MM.1S (cell line): Measurements from ENCODE around the gene KLF15.

ENCODE experiments used
- DNase-seq: peaks from one replicate; pipeline ENCODE4 v3.0.0-alpha.2; 2015
- H2AFZ ChIP-seq: fragments of 300-600 bp; sonication (generic); 2 replicates; pipeline ENCODE4 v1.6.0; 2016; ENCODE audit warnings: antibody characterized with exemption, low read length
- H3F3A ChIP-seq: fragments of 300-600 bp; sonication (generic); 2 replicates; pipeline ENCODE4 v1.6.1; 2016; ENCODE audit warnings: mild to moderate bottlenecking, antibody characterized with exemption, low read length, moderate library complexity, mixed read lengths; ENCODE audit not compliant: insufficient read depth
- H3K27ac ChIP-seq: fragments of 300-600 bp; sonication (generic); 2 replicates; pipeline ENCODE4 v1.5.1; 2016; ENCODE audit warnings: mild to moderate bottlenecking, low read length
- H3K27me3 ChIP-seq: fragments of 300-600 bp; sonication (generic); replicated peaks from 2 replicates; pipeline ENCODE4 v1.6.0; 2016; ENCODE audit warnings: low read length; ENCODE audit not compliant: insufficient read depth
- H3K36me3 ChIP-seq: fragments of 300-600 bp; sonication (generic); replicated peaks from 2 replicates; pipeline ENCODE4 v1.6.1; 2016; ENCODE audit warnings: mild to moderate bottlenecking, low read length, mixed read lengths; ENCODE audit not compliant: insufficient read depth
- H3K4me1 ChIP-seq: fragments of 300-600 bp; sonication (generic); 2 replicates; pipeline ENCODE4 v1.6.1; 2016; ENCODE audit warnings: low read length, mixed read lengths
- H3K4me2 ChIP-seq: fragments of 300-600 bp; sonication (generic); 2 replicates; pipeline ENCODE4 v1.6.0; 2016; ENCODE audit warnings: low read depth, low read length
- H3K4me3 ChIP-seq: fragments of 300-600 bp; sonication (generic); 2 replicates; pipeline ENCODE4 v1.5.1; 2016; ENCODE audit warnings: low read length, mixed read lengths
- H3K79me2 ChIP-seq: fragments of 300-600 bp; sonication (generic); 2 replicates; pipeline ENCODE4 v1.6.1; 2016; ENCODE audit warnings: mixed run types, low read length, mixed read lengths
- H3K9ac ChIP-seq: fragments of 300-600 bp; sonication (generic); 2 replicates; pipeline ENCODE4 v1.6.1; 2016; ENCODE audit warnings: low read length, mixed read lengths
- H3K9me2 ChIP-seq: fragments of 300-600 bp; sonication (generic); replicated peaks from 2 replicates; pipeline ENCODE4 v1.6.1; 2016; ENCODE audit warnings: mild to moderate bottlenecking, low read length, mixed read lengths; ENCODE audit not compliant: insufficient read depth
- H3K9me3 ChIP-seq: fragments of 300-600 bp; sonication (generic); replicated peaks from 2 replicates; pipeline ENCODE4 v1.6.1; 2016; ENCODE audit warnings: mild to moderate bottlenecking, low read length, mixed read lengths; ENCODE audit not compliant: insufficient read depth
- H4K20me1 ChIP-seq: fragments of 300-600 bp; sonication (generic); 2 replicates; pipeline ENCODE4 v1.6.1; 2016; ENCODE audit warnings: mild to moderate bottlenecking, low read length, moderate library complexity, mixed read lengths; ENCODE audit not compliant: insufficient read depth
- EZH2 ChIP-seq: fragments of 300-600 bp; sonication (generic); optimal IDR thresholded peaks from 2 replicates; pipeline ENCODE3; 2017; ENCODE audit warnings: low read depth, mild to moderate bottlenecking, antibody characterized with exemption, low read length, mixed read lengths
- EZH2phosphoT487 ChIP-seq: fragments of 300-600 bp; sonication (generic); IDR thresholded peaks from 2 replicates; pipeline ENCODE4 v1.6.1; 2018; ENCODE audit warnings: antibody characterized with exemption, low read length
- TF ChIP-seq, protein P1 (sequence below): fragments of 300-600 bp; sonication (generic); IDR thresholded peaks from 2 replicates; pipeline ENCODE4 v1.5.1; 2016; ENCODE audit warnings: antibody characterized with exemption, low read length, mixed read lengths

KLF15 gene

DNA sequence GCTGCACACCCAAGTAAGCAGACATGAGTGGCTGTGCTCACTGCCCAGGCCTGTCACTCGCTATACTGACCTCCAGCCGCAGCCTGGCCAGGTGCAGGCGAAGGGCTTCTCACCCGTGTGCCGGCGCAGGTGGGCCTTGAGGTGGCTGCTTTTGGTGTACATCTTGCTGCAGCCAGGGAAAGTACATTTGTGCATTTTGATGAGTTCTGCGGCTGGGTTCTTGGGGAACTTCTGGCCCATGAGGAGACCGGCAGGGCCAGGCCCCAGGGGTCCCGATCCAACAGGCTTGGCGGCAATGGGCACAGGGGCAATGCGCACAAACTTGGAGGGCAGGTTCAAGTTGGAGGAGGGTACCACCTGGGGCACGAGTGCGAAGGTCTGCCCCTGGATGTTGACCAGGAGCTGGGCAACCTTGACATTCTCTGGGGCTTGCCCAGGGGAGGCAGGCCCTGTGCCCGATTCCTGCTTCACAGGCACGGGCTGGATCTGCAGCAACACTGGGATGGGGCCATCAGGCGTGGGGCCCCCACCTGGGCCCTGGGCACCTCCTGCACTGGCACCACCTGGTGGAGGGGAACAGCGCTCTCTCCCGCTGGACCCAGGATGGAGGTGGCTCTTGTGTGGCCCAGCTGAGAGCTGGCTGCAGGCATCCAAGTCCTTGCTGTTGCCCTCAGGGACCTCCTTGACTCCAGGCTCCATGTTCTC, 5.3 kb downstream of the KLF15 start:
- Histone ChIP-seq H3F3A (peaks cover 5% of the 10 kb centered on the region; the same call in 1 of the 2 replicates), H3K4me3 (no peak overlapping the region), H3K4me1 (0 out of 2 replicates have a peak, but pooled peaks cover 3% of the 10 kb centered on the region), H3K4me2 (no peak overlapping the region), H2AFZ (no peak overlapping the region), H3K27me3 (no peaks in the 10 kb centered on the region), H3K9me3 (no peaks in the 10 kb centered on the region), H3K9ac (no peak overlapping the region), H3K9me2 (no peaks in the 10 kb centered on the region), H3K79me2 (peaks cover 10% of the 10 kb centered on the region), H4K20me1 (no peaks in the 10 kb centered on the region), H3K27ac (no peak overlapping the region), H3K36me3 (no peaks in the 10 kb centered on the region)
- TF ChIP-seq, protein P1, sequence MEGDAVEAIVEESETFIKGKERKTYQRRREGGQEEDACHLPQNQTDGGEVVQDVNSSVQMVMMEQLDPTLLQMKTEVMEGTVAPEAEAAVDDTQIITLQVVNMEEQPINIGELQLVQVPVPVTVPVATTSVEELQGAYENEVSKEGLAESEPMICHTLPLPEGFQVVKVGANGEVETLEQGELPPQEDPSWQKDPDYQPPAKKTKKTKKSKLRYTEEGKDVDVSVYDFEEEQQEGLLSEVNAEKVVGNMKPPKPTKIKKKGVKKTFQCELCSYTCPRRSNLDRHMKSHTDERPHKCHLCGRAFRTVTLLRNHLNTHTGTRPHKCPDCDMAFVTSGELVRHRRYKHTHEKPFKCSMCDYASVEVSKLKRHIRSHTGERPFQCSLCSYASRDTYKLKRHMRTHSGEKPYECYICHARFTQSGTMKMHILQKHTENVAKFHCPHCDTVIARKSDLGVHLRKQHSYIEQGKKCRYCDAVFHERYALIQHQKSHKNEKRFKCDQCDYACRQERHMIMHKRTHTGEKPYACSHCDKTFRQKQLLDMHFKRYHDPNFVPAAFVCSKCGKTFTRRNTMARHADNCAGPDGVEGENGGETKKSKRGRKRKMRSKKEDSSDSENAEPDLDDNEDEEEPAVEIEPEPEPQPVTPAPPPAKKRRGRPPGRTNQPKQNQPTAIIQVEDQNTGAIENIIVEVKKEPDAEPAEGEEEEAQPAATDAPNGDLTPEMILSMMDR = peak; percentile 11; the same call in 1 of the 2 replicates
- TF ChIP-seq EZH2phosphoT487 (no peak), EZH2 (no peak)
- peak; percentile 4 for DNase-seq

DNA sequence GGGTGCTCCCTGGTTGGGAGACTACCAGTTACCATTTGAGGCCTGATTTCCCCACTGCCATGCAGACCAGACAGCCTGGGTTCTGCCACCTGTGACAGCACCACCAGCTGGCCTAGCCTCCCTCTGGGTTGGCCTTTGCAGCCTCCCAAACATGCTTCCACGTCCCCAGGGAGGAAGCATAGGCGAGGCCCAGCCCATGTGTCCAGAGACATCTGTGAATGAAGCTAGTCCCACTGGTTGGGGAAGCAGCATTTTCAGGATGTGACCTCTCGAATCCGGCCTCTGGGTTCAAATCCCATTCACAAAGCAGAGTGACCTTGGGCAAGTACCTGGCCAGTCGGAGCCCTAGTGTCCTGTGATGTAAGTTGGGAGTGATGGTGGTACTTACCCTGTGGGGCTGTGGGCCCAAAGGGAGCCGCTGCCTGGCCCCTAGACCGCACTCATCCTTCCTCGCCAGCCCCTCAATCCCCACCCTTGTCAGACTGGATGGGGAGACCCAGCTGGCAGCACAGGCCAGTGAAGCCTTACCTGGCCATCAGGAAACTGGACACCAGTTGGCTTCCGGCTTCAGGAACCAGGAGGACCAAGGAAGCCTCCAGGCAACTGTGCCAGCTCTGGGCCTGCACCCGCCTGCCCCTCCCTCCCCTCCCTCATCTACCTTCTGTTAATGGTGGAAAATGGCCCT, 6.0 kb downstream of the KLF15 start:
- Histone ChIP-seq H3K27ac (no peak overlapping the region), H3K4me1 (0 out of 2 replicates have a peak, but pooled peaks cover 3% of the 10 kb centered on the region), H3K9me3 (no peaks in the 10 kb centered on the region), H3K4me2 (no peak overlapping the region), H3F3A (peaks cover 5% of the 10 kb centered on the region; the same call in 1 of the 2 replicates), H2AFZ (no peak overlapping the region), H3K9me2 (no peaks in the 10 kb centered on the region), H4K20me1 (no peaks in the 10 kb centered on the region), H3K79me2 (peaks cover 4% of the 10 kb centered on the region; the same call in 1 of the 2 replicates), H3K27me3 (no peaks in the 10 kb centered on the region), H3K4me3 (no peak overlapping the region), H3K9ac (no peak overlapping the region), H3K36me3 (no peaks in the 10 kb centered on the region)
- TF ChIP-seq EZH2phosphoT487 (no peak), EZH2 (no peak)
- TF ChIP-seq, protein P1 = no peak
- peak; percentile 4 for DNase-seq

DNA sequence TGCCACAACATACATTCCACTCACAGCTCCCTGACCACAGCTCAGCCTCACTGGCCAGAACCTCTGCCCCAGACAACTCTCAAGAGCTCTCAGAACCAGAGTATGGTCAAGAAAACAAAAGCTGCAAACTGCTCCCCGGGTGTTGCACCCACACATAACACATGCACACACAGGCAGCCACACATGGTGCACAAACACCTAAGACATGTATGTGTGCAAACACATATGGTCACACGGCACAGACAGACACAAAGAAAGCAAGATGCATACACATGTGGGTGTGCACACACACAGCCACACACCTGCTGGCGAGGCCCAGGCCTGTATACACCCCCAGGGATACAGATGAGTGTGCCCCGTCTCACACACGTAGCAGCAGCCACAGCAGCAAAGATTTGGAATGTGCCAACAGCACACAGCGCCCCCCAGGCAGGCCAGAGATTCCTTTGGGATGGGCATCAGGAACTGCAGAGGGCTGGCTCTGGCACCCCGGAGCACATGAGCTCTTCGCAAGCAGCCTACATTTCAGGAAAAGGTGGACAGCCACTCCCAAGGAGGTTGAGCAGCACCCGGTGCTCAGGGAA, 6.6 kb downstream of the KLF15 start:
- H3K36me3 ChIP-seq = no peaks in the 10 kb centered on the region
- no peak overlapping the region for H3K4me2 ChIP-seq

More for the DNA sequence above, 6.6 kb downstream of the KLF15 start:
- no peak for TF ChIP-seq EZH2
- Histone ChIP-seq H3K27me3 (no peaks in the 10 kb centered on the region), H3K9me3 (no peaks in the 10 kb centered on the region), H3K9me2 (no peaks in the 10 kb centered on the region), H3F3A (peaks cover 2% of the 10 kb centered on the region; the same call in 1 of the 2 replicates), H3K4me3 (no peak overlapping the region), H3K27ac (no peak overlapping the region), H2AFZ (no peak overlapping the region), H4K20me1 (no peaks in the 10 kb centered on the region), H3K79me2 (0 out of 2 replicates have a peak, but pooled peaks cover 3% of the 10 kb centered on the region), H3K9ac (no peak overlapping the region), H3K4me1 (0 out of 2 replicates have a peak, but pooled peaks cover 3% of the 10 kb centered on the region)
- DNase-seq = peak; percentile 1
